22Rv1 (cell line): ENCODE results near the gene DNAJB14.

Experiments used
- H3K27ac ChIP-seq: fragments of 450-650 bp; 2 replicates; pipeline ENCODE4 v1.5.1; 2017
- CTCF ChIP-seq: fragments of 450-650 bp; IDR thresholded peaks from 2 replicates; pipeline ENCODE4 v1.5.1; 2017; ENCODE audit warnings: mild to moderate bottlenecking
- ZFX ChIP-seq: fragments of 450-650 bp; IDR thresholded peaks from 2 replicates; pipeline ENCODE4 v1.6.1; 2017; ENCODE audit warnings: antibody characterized with exemption, borderline replicate concordance

Gene DNAJB14

GRCh38 chr4:99885063-99885664, 61.3 kb downstream of the DNAJB14 start:
- H3K27ac ChIP-seq = no peak overlapping the region
- peak; percentile 74 for TF ChIP-seq CTCF
- TF ChIP-seq ZFX = no peak

DNA sequence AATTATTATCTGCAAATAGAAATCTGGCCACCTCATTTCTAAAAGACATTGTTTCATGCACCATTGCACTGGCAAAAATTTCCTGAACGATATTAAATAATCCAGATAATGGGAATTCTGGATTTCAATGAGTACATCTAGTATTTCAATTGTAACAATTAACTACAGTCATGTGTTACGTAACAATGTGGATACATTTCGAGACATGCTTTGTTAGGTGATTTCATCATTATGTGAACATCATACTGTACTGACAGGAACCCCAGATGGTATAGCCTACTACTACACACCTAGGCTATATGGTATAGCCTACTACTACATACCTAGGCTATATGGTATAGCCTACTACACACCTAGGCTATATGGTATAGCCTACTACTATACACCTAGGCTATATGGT, 67.0 kb downstream of the DNAJB14 start:
- no peak for TF ChIP-seq ZFX
- no peak for TF ChIP-seq CTCF
- H3K27ac ChIP-seq = no peak overlapping the region

DNA sequence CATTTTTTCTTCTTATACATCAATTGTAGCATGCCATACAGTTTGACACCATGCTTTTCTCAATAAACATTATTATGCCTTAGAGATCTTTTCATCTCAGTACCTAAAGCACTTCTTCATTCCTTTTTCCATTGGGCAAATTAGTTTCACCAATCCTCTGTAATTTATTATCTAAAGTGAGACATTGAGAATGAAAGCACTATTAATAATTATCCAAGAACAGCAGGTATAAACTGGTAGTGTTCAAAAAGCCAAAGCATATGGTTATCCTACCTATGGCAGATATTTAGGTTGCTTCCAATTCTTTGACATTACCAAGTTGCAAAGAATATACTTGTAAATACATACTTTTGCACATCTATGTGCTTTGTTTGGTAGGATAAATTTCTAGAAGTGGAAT, 67.8 kb downstream of the DNAJB14 start:
- H3K27ac ChIP-seq = no peak overlapping the region

DNA sequence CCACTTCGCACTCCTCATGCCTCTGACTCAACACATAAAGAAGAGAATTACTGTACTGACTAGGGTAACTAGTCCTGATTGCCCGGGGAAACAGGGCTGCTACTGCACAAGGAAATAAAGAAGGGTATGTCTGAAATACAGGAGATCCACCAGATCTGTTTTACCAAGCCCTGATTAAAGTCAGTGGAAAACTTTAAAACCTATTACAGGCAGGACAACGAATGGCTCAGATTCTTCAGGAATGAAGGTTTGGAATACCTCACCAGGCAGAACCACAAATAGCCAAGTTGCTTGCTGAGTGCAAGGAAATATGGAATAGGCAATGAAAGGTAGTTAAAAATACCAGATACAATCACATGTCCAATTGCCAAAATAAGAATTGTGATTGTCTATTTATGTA, 69.5 kb downstream of the DNAJB14 start:
- TF ChIP-seq CTCF (no peak), ZFX (no peak)
- no peak overlapping the region for H3K27ac ChIP-seq

More for the DNA sequence above, 67.8 kb downstream of the DNAJB14 start:
- no peak for TF ChIP-seq CTCF
- no peak for TF ChIP-seq ZFX

GRCh38 chr4:99875071-99875470, 71.3 kb downstream of the DNAJB14 start:
- TF ChIP-seq ZFX (no peak), CTCF (no peak)
- no peak overlapping the region for H3K27ac ChIP-seq

DNA sequence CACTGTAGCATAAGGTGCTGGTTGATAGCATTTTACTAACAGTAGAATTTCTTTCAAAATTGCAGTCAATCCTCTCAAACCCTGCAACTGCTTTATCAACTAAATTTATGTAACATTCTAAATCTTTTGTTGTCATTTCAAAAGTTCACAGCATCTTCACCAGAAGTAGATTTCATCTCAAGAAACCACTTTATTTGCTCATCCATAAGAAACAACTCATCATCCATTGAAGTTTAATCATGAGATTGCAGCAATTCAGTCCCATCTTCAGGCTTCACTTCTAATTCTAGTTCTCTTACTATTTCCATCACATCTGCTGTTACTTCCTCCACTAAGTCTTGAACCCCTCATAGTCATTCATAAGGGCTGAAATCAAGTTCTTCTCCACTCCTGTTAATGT, 73.8 kb downstream of the DNAJB14 start:
- no peak for TF ChIP-seq ZFX
- TF ChIP-seq CTCF = no peak
- no peak overlapping the region for H3K27ac ChIP-seq

- TF ChIP-seq ZFX (no peak), CTCF (no peak)
- H3K27ac ChIP-seq = no peak overlapping the region
Observed at GRCh38 chr4:99868126-99868596, 78.3 kb downstream of the DNAJB14 start.
